D341Med (cell line): Measurements from ENCODE around the gene CSNK1G3.

ENCODE experiments used
- DNase-seq: peaks from one replicate; pipeline ENCODE4 v3.0.0; 2012; ENCODE audit warnings: low spot score

The CSNK1G3 gene

DNA sequence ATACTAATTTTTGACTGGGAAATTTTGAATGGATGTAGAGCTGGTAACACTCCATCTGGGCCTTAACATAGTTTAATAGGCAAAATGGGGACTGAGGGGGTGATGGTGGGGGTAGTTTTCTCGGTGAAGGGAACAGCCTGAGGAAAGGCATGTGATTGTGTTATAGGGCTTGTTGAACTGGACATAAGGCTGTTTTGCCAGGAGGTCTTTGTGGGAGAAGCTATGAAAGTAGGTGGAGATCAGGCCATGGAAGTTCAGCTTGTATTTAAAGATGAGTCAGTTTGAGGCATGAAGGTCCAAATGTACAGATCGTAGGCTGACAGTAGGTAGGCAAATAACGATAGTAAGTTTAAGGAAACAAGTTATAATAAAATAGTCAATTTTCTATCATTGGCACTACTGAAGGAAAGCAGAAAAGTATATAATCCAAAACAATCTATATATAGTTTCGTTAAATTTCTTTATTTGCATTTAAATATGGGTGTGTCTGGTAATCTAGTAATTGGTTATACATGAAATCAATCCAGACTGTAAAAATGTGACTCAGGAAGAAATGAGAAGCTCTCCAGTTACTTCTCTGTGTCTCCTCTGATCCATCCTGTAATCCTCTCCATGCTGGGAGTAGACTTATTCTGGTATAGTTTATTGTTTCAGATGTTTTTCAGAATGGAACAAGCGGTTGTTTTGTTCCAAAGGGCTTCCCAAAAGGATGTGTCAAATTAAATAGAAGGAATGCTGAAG is 2.8 kb downstream of the CSNK1G3 start:
- no peak for DNase-seq

- no peak for DNase-seq
Observed at GRCh38 chr5:123515904-123516303, 3.9 kb downstream of the CSNK1G3 start.

GRCh38 chr5:123517476-123517875 is 5.5 kb downstream of the CSNK1G3 start:
- DNase-seq: no peak

- DNase-seq: no peak
Observed at GRCh38 chr5:123518111-123518510, 6.1 kb downstream of the CSNK1G3 start.

- DNase-seq: no peak
Observed at GRCh38 chr5:123520677-123521247, 8.8 kb downstream of the CSNK1G3 start.

DNA sequence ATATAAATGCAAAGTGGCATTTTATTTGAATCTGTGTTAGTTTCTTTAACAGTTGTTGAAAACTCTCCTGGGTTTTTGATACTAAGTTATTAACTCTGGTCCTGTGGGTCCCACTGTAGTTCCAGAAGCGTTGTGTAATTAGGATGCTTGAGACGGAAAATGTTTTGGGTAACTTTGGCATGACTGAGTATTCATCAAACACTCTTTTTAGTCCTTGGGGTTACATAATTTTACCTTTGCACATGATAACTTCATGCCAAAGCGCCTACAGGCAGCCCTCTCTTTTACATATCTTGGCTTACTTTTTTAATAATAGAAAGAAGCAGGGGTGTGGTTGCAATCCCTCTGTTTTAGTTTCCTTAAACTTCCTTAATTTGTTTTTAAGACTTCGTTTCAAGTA is 12.2 kb downstream of the CSNK1G3 start:
- DNase-seq: no peak

GRCh38 chr5:123527190-123527589 is 15.2 kb downstream of the CSNK1G3 start:
- DNase-seq: no peak

- no peak for DNase-seq
Observed at GRCh38 chr5:123528065-123528464, 16.1 kb downstream of the CSNK1G3 start.

DNA sequence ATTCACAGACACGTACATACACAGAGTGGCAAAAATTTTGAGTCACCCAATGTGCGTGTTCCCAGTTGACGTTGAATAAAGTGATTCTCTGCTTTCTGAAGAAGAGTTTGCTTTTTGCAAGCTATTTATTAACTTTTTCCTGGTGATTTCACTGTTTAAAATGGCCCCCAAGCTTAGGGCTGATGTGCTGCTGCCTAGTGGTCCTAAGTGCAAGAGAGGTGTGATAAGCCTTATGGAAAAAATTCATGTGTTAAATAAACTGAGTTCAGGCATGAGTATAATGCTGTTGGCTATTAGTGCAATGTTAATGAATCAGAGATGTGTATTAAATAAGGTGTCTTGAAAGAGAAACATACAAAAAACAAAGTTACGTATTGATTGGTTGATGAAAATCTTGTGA is 16.9 kb downstream of the CSNK1G3 start:
- DNase-seq: no peak

DNA sequence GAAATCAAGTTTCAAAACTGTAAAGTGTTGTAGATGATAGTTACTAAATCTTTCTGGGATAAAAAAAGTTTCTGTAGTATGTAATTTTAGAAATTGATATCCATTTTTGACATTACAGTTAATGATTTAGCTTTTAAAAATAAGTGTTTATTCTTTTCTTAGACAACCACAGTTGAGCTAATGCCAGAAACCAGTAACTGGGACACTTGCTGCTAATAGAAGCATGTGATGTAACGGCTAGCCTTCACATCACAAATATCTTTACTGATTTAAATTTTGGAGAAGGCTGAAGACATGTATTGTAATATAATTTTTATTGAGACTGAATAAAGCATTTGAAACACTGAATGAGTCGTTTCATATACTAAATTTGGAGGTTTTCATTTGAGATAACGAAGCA is 18.8 kb downstream of the CSNK1G3 start:
- no peak for DNase-seq

- no peak for DNase-seq
Observed at GRCh38 chr5:123535648-123536047, 23.7 kb downstream of the CSNK1G3 start.

GRCh38 chr5:123537256-123537655 is 25.3 kb downstream of the CSNK1G3 start:
- DNase-seq: no peak

DNA sequence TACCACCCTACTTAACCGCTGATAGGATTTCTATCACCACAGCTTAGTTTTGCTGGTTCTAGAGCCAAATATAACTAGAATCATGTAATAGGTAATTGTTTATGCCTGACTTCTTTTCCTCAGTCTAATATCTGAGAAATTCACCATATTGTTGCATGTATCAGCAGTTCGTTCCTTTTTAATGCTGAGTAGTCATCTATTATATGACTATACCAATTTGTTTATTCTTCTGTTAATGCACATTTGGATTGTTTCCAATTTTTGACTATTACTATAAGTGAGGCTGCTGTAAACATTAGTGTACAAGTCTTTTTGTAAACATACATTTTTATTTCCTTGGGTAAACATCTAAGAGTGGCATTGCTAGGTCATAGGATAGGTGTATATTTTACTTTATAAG is 25.9 kb downstream of the CSNK1G3 start:
- DNase-seq: no peak

DNA sequence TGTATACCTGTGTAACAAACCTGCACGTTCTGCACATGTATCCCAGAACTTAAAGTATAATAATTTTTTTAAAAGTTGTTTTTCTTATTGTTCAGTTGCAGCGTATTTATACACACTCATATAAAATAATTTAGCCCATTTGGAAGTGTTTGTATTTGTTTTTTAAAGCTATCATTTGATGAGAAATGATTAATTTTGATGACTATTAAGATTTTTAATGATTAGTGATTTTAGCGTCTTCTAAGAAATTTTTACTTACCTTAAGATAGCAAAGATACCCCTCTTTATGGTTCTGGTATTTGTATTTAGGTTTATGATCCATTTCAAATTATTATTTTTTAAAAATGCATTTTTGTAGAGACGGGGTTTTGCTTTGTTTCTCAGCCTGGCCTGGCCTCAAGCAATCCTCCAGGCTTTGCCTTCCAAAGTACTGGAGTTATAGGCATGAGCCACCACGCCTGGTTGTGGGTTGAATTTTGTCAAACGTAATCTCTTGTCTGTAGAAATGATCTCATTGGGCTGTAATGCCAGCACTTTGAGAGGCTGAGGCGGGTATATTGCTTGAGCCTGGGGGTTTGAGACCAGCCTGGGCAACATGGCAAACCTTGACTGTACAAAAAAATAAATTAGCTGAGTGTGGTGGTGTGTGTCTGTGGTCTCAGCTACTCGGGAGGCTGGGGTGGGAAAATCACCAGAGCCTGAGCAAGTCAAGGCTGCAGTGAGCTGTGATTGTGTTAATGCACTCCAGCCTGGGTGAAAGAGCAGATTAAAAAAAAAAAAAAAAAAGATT is 26.9 kb downstream of the CSNK1G3 start:
- DNase-seq: peak; percentile 27

DNA sequence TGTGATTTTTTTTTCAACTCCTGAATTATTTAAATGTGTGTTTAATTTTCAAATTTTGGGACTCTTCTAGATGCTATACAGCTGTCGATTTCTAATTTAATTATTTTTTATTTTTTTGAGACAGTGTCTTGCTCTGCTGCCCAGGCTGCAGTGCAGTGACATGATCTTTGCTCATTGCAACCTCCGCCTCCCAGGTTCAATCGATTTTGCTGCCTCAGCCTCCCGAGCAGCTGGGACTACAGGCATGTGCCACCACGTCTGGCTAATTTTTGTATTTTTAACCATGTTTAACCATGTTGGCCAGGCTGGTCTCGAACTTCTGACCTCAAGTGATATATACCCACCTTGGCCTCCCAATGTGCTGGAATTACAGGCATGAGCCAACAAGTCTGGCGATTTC is 28.6 kb downstream of the CSNK1G3 start:
- no peak for DNase-seq

- no peak for DNase-seq
Observed at GRCh38 chr5:123543438-123543837, 31.5 kb downstream of the CSNK1G3 start.

DNA sequence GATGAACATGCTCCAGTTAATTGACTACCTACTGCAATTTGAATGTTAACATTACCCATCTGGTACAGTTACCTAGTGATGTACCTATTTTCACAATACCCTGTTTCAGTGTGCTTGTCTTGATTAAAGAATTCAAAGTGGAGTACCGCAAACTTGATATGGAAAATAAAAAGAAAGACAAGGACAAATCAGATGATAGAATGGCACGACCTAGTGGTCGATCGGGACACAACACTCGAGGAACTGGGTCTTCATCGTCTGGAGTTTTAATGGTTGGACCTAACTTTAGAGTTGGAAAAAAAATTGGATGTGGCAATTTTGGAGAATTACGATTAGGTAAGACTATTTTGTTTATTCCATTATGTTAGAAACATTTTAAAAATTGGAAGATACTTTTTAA is 33.5 kb downstream of the CSNK1G3 start:
- DNase-seq: peak; percentile 47

DNA sequence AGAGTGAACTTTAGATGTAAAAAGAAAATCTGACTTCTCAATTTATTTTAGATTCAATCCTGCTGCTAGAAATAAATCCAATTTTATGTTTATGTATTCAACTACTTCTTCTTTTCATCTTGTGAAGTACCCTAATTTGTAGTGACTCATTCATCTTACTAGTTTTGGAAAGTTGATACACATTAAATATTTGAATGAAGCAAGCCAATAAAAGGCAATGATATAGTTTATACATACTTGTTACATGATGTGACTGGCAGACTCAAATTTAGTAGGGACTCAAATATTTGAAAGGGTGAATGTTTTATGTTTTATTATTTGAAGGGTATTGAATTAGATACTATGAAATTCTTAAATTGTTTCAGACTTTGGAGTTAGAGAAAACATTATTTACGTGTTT is 34.7 kb downstream of the CSNK1G3 start:
- DNase-seq: no peak

GRCh38 chr5:123549256-123549904 is 37.4 kb downstream of the CSNK1G3 start:
- no peak for DNase-seq

GRCh38 chr5:123554601-123555000 is 42.6 kb downstream of the CSNK1G3 start:
- no peak for DNase-seq

GRCh38 chr5:123557907-123558306 is 45.9 kb downstream of the CSNK1G3 start:
- DNase-seq: no peak

GRCh38 chr5:123558762-123559433 is 46.9 kb downstream of the CSNK1G3 start:
- no peak for DNase-seq
